GM21390 (cell line): Measurements from ENCODE around the gene FUNDC2.

Experiments
- ATAC-seq: cut with Tn5 transposase; IDR thresholded peaks from one replicate; pipeline ENCODE4 v1.9.1; 2021; ENCODE audit not compliant: unreplicated experiment

Gene FUNDC2

DNA sequence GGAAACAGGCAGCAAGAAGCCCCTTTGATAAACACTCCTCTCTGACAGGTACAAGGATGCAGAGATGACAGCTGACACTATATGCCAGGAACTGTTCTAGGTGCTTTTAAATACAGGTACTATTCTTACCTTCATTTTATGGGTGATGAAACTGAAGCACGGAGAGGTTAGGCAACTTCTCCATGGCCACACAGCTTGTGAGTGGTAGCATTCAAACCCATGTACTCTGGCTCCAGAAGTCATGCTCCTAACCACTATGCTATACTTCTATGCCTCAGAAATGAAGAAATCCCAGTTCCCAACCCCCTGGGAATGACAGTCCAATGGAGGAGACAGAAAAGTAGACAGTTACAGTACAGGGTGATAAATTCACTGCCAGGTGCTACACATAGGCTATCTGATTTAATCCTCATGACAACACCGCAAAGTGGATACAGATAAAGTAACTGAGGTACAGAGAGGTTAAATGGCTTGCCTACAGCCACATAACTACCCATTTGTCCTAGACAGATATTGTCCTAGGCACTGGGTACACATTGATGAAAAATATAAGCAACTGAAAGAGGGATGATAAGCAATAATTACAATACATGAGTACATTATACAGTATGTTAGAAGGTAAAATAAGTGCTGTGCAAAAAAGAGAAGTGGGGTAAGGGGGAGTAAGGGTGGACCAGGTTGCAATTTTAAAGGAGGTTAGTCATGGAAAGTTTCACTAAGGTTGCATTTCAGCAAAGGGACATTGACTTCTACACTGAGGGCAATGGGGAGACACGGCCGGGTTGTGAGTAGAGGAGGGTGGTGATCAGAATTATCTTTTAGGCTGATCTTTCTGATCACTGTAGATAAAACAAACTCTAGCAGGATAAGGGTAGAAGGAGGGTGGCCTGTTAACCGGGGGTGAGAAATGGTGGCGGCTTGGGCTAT lies 2.5 kb upstream of the FUNDC2 start:
- ATAC-seq: no peak

DNA sequence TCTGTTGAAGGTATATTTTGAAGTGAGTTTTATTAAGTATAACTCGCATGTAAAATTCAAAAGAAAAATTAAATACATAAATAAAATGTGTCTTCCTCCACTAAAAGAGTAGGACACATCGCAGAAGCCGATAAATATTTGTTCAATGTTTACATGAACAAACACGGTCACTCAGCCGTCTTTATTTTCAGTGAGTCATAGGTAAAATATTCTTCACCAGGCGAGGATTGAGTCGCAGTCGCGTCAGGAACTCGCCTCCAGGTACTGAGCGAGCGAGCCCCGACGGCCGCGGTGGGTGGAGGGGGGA lies 271 bp upstream of the FUNDC2 start:
- no peak for ATAC-seq

DNA sequence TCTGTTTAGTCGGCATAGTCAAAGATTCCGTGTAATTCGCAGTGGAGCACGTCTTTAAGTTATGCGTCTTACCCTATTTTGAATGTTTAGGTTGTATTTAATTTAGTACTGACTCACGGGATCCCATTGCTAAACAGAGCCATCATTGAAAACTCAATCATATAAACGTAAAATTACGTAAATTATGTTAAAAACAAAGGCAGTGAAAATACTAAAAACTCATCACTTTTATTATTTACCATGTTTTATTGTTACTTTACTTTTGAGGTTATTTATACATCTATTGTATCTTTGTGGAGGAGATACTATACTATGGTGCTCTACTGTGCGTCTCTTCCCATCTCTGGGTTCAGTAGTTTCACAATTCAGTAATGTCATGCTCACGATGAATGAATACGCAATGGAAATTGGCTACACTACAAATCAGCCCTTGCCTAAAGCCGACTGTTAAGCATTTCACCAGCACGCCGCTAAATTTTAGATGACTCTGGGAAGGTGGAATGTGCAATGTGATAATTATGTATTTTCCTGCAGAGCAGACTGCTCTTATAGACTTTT lies 944 bp downstream of the FUNDC2 start:
- ATAC-seq: no peak

DNA sequence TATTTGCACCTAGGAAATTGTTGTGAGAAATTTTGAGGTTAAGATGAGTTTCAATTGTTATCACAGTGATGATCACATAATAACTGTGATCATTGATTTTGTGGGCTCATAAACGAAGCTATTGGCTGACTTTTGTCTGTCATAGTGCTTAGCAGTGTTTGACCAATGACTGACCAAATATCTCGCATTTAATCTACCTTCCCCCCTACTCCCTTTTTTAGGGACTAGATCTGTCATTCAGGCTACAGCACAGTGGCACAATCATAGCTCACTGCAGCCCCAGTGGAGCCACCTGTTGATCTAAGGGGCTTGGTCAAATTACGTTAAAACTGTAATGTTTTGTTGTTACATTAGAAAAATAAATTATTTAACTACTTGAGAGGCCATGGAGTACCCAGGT lies 1.5 kb downstream of the FUNDC2 start:
- no peak for ATAC-seq

DNA sequence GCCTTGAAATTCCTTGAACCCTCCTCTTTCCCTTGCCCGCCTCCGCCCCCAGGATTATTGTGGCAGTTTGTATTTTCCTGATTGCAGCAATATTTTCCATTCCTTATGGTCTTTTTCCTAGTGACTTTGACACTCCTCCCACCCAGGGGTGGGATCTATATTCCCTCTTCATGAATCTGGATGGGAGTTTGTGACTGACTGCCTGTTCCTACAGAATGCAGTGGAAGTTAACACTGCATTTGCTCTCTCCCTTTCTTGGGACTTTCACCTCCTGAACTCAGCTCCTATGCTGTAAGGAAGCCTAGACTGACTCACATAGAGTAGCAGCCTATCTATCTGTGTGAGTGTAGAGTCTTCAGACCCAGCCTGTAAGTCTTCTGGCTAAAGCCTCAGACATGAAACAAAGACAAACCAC lies 2.2 kb downstream of the FUNDC2 start:
- ATAC-seq: no peak

DNA sequence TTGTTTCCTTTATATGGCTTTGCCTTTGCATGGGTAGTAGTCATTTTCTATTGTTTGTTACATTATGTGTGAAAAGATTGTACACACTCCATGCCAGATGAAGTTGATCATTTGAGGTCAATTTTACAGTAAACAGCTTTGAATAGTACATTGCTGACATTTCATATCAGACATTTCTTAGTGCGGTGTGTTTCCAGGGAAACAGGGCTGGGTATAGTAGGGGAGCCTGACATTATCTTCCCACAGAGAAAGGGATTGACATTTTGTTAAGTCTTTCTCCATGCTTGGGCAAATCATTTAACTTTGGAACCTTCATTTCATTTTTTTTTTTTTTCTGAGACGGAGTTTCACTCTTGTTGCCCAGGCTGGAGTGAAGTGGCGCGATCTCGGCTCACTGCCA lies 5.0 kb downstream of the FUNDC2 start:
- ATAC-seq: no peak

DNA sequence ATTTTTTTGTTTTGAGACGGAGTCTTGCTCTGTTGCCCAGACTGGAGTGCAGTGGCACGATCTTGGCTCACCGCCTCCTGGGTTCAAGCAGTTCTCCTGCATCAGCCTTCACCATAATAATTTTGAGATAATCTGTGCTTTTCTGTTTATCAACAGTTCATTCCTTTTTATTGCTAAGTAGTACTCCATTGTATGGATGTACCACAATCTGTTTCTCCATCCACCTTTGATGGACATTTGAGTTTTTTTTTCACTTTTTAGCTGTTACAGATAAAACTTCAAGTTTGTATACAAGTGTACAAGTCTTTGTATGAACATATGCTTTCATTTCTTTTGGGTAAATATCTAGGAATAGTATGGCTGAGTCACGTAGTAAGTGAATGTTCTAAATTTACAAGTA lies 9.0 kb downstream of the FUNDC2 start:
- ATAC-seq: no peak

DNA sequence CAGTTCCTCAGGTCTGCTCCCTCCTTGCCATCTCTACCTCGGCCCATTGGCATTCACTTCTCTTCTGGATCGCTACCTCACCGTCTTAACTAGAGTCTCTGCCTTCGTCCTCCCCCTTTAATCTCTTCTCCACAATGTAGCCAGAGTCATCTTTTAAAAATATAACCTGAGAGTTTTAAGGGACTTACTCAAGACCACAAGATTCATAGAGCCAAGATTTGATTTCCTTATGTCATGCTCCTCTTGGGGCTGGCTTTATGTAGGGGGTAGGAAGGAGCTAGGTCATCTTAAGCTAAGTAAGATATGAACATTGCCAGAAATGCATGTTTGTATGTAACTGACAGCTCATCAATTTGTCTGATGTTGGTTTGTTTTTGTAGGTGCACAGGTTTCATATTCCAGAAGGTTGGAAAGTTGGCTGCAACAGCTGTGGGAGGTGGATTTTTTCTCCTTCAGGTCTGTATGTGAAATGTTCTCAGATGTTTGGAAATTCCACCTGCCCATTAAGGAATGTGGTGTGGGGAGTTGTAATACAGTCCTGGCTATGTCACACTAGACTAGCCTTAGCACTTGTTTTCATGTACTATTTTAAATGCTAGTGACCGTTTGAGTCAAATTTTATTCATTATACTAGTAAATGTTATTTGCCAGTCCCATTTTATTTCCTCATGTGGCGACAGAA lies 19.6 kb downstream of the FUNDC2 start:
- no peak for ATAC-seq

DNA sequence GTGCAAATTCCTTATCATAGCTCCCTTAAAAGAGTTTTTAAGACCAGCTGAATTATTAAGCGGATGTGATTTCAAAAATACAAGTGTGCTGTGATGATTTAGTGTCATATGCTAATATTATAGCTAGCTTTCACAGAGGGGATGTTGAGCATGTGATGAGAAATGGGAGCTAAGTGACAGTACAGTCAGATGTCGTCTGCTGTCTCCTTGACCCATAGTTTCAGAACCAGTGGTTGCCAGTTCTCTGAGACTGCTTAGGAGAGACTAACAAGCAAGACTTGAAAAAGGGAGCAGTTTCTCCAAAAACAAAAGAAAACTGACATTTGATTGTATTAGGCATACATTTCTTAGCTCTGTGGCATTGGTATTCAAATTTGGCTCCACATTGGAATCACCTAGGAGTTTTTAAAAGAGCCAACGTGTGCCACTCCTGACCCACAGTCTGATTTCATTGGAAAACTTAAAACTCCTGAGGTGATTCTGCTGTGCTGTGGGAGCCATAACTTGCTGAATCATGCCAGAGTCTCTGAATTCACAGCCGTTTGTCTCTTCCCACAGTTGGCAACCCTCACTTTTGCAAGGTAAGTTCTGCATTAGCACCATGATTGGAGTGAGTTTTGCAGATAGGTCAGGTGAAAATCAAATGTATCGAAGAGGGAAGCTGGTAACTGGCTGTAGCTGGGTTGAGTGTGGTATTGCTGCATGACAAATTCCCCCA lies 20.3 kb downstream of the FUNDC2 start:
- no peak for ATAC-seq

DNA sequence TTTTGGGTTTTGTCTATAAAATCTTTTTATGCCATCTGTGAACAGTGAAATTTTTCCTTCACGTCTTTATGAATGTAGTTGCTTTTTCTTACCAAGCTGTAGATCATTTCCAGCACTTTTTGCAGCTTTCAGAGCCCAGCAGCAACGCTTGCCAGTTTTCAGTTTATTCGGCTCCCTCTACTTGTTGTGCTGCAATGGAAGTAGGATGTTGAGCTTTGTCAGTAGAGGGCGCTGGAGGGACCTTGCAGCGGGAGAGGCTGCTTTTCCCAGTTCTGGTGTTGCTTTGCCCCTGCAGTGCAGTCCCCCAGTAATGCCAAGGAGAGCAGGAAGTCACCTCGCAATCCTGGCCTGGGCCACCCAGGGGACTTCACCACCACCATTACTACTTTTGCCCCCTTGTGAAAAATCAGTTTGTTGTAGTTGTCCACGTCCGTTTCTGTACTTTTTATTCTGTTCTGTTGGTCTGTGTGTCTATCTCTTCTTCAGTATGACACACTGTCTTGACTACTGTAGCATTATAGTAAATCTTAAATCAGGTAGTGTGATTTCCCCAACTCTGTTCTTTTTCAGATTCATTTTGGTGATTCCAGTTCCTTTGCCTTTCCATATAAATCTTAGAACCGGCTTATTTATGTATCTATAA lies 22.5 kb downstream of the FUNDC2 start:
- no peak for ATAC-seq

DNA sequence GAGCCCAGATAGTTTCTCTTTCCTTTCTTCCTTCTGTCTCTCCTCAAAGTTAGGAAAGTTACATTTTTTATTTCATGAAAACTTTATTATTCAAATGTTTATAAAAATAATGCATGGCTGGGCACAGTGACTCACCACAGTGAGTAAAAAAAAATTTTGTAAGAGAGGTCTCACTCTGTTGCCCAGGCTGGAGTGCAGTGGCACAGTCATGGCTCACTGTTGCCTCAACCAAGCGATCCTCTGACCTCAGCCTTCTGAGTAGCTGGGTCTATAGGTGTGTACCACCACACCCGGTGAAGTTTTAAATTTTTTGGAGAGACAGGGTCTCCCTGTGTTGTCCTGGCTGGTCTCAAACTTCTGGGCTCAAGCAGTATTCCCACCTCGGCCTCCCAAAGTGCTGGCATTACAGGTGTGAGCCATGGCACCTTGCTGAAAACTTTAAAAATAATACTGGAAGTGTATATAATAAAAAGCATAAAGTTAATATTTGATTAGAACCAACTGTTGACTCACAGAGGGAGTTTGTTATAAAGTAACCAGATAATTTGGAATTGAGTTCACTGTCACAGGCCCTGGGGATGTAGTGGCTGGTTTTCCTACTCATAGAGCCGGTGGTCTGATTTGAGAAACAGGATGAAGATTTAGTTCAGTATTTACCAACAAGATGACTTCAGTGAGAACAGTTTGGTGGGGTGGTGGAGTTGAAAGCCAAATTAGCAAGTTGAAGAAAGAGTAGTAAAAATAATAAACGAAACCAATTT lies 26.3 kb downstream of the FUNDC2 start:
- ATAC-seq: no peak

DNA sequence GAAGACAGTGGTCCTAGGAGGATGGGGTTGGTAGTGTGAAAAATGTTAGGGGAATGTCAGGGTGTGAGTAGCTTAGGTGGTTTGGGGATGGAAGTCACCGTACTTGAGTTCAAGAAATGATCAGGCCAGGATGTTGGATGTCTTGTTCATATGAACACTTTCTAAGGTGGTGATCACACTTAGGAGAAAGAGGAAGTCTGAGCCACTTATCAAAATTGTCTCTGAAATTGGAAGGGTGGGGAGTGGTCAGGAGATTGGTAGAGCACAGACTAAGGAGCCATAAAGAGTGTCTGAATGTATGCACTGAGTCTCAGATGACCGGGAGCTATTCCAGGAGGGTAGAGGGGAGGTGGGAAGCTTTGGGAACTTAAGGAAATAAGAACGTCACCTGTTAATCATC lies 27.0 kb downstream of the FUNDC2 start:
- no peak for ATAC-seq

DNA sequence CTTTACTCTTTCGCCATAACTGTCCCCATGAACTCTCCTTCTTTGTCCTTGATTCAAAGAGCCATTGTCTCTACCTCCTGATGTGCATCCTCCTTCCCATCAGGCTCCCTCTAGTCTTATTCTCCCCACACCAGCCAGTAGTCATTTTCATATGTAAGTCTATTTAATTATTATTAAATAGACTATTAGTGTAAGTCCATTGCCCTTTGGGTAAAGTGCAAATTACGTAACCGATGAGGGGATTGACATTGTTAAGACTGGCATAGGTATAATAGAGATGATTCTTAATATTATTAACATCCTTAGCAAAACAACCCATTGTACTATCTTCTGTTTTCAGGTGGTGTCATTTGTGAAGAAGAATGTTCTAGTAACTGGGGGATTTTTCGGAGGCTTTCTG lies 27.6 kb downstream of the FUNDC2 start:
- no peak for ATAC-seq

DNA sequence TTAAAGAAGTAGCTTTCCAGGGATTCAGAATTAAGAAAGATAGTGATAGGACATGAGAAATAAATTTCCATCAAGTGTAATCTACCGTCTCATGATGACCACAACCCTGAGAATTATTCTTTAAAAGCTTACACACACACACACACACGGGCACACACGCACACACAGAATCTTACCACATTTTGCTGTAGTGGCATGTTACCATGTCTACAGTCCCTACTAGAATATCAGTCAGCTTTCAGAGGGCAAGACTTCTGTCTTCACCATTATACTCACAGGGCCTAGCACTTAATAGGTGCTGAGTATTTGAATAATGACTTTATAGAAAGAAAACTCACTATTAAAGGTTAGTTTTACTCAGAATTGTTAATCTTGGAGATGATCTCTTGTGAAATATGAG lies 28.9 kb downstream of the FUNDC2 start:
- no peak for ATAC-seq

DNA sequence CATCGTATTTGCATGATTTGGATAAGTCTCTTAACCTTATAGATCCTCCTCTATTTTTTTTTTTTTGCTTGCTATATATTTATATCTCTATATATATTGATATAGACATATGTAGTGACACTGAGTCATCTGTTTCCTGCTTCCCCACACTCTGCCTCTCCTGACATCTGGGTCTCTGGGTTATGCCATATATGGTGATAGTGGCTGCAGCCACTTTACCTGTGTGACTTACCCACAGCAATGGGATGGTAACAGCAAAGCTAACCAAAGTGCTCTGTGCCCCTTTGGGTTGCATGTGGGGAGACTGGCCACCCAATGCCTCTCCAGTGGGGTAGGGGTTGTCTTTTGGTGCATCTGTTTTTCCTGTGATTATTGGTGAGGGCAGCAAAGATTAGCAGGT lies 29.8 kb downstream of the FUNDC2 start:
- no peak for ATAC-seq

DNA sequence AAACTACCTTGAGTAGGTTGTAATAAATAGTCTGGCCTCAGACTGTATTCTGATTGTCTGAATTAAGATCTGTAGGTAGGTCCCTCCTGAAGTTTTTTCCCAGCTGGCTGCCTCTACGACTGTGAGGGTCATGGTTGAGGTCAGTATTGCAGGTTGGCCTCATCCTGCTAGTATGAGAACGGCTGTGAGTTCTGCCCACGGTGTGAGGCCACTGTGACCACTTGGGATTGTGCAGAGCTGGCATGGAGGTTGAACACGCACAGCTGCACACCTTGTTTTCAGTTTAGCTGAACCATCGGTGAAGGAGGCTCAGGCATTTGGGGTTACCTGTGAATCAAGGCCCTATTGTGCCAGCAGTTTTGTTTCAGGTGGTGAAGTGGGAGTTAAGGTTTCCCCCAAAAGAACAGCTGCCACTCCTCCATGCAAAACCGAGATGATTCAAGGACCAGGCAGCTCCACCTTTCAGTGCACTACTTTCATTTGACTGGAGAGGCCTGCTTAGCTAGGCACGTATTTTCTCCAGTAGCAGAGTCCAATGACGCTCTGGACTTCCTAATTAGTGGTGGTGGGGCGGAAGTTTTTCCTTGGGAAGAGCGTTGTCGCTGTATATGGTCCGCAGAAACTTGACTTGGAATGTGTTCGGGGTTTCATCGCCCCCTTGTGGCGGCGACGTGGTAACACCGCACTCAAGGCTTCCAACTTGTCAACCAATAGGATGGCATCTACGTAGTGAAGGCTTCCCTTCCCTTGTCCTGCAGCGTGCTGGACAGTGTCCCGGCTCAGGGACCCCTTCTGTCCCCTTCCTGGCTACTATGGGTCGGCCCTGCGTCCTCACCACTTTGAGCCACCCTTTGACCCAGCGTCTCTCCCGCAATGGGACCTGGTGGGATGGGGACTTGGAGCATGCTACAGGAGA lies 30.5 kb downstream of the FUNDC2 start:
- peak; percentile 72 for ATAC-seq

DNA sequence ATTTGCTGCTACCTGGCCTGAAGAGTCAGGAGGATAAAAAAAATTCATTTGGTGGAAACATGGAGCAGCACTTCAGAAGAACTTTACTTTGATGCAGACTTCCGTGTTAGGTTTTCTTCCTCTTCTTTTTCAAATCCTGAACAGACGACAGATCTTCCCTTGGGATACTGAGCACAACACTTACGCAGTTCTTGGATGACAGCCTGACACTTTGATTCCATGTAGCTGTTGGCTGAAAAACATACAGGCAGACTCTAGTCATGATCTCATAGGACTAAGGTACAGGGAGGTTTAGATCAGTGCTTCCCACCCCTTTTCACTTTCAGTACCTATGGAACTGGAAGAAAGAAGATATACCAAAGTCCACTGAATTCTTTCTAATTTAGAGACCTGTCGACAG lies 35.1 kb downstream of the FUNDC2 start:
- ATAC-seq: no peak

DNA sequence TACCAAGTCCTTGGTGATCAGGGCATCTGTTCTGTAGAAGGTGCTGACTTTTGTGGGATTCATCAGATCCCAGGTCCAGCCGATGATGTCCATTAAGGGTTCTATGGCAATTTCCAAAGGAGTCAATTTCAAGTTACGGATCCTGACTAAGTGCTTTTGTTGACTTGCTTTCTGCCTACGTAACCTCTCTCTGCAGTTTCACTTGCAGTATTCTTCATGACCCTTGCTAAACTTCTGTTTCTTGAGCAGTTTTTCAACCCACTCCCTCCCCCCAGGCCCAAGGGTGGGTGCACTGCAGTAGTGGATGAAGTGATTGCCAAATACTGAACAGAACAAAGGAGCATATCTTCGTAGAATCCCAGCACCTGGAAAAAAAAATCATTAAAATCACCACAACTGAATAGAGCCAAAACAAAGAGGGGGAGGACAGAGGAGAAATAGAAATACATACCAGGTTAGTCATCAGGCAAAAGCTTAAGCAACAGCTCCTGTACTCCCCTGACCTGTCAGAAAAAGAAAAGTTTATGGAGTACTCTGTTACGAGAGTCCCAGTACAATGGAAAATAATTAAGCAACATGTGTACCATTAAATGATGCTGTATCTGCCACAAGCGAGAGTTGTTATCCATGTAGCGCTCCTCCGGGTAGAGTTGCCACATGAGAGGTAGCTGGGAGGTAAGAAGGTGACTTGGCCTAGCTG lies 38.5 kb downstream of the FUNDC2 start:
- no peak for ATAC-seq

DNA sequence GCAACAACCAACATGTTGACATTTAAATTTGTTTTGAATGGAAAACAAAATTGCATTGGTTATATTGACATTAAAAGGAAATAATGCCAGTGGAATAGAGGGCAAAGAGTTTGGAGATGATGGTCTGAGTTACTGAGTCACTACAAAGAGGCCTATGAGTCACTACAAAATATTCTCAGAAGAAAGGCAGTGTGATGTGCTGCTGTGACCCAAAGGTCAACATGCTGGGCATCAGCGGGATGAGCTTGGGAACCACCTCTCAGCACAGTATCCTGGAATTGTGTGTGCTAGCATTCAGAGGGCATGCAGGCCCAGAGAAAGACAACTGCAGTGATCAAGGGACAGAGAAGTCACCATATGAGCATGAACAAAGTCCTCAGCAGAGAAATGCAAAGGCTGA lies 41.5 kb downstream of the FUNDC2 start:
- ATAC-seq: no peak
